B cell (primary cell): ENCODE measurements around the gene BHLHE23.

Experiments
- EZH2 ChIP-seq: IDR thresholded peaks from 2 replicates; pipeline ENCODE4 v1.6.1; 2012; ENCODE audit warnings: borderline replicate concordance, low read depth, mild to moderate bottlenecking, moderate library complexity, low read length; ENCODE audit not compliant: insufficient read depth, poor library complexity, severe bottlenecking
- TF ChIP-seq, protein P1 (sequence below): fragments of 200-600 bp; IDR thresholded peaks from one replicate; pipeline ENCODE4 v1.8.0; 2022; ENCODE audit warnings: antibody characterized with exemption, mild to moderate bottlenecking

DNA sequence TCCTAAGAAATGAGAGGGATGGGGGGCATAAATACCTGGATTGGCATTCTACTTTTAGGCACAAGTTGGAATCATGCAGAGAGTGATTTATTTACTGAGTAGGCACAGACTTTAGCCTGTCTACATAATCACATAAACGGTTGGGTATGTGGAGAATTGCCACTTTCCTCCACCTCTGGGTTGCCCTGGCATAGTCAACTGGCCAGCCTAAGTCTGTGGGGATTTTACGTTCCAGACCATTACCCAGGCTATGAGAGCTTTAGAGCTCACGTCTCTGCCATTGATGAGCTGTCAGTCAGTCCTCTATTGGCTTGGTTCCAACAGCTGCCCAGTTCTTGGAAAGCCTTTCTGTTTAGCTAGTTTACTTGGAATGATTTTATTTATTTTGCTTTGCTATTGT, 5.0 kb upstream of the BHLHE23 start:
- TF ChIP-seq, protein P1, sequence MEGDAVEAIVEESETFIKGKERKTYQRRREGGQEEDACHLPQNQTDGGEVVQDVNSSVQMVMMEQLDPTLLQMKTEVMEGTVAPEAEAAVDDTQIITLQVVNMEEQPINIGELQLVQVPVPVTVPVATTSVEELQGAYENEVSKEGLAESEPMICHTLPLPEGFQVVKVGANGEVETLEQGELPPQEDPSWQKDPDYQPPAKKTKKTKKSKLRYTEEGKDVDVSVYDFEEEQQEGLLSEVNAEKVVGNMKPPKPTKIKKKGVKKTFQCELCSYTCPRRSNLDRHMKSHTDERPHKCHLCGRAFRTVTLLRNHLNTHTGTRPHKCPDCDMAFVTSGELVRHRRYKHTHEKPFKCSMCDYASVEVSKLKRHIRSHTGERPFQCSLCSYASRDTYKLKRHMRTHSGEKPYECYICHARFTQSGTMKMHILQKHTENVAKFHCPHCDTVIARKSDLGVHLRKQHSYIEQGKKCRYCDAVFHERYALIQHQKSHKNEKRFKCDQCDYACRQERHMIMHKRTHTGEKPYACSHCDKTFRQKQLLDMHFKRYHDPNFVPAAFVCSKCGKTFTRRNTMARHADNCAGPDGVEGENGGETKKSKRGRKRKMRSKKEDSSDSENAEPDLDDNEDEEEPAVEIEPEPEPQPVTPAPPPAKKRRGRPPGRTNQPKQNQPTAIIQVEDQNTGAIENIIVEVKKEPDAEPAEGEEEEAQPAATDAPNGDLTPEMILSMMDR = no peak
- TF ChIP-seq EZH2 = no peak
